Measurements from ENCODE around the gene NID2.

The NID2 gene

GRCh38 chr14:52031781-52032180, 37.1 kb downstream of the NID2 start:
- in situ Hi-C loops (cut with HindIII; ENCODE audit: low sequenced_read_pairs): no loop called here

- in situ Hi-C loops (cut with HindIII; ENCODE audit: low sequenced_read_pairs): no loop called here
Measured at GRCh38 chr14:52029881-52030280, 39.0 kb downstream of the NID2 start.

- in situ Hi-C loops (cut with HindIII; ENCODE audit: low sequenced_read_pairs): no loop called here
Measured at GRCh38 chr14:52026901-52027300, 42.0 kb downstream of the NID2 start.

GRCh38 chr14:52026017-52026660, 42.7 kb downstream of the NID2 start:
- in situ Hi-C loops (cut with HindIII; ENCODE audit: low sequenced_read_pairs): no loop called here

GRCh38 chr14:52025310-52025709, 43.5 kb downstream of the NID2 start:
- in situ Hi-C loops (cut with HindIII; ENCODE audit: low sequenced_read_pairs): no loop called here

GRCh38 chr14:52023518-52023917, 45.3 kb downstream of the NID2 start:
- in situ Hi-C loops (cut with HindIII; ENCODE audit: low sequenced_read_pairs): no loop called here

GRCh38 chr14:52021957-52022600, 46.8 kb downstream of the NID2 start:
- in situ Hi-C loops (cut with HindIII; ENCODE audit: low sequenced_read_pairs): no loop called here

- in situ Hi-C loops (cut with HindIII; ENCODE audit: low sequenced_read_pairs): no loop called here
Measured at GRCh38 chr14:52020866-52021717, 47.8 kb downstream of the NID2 start.

- in situ Hi-C loops (cut with HindIII; ENCODE audit: low sequenced_read_pairs): no loop called here
Measured at GRCh38 chr14:52020161-52020714, 48.6 kb downstream of the NID2 start.

GRCh38 chr14:52018970-52019369, 49.9 kb downstream of the NID2 start:
- in situ Hi-C loops (cut with HindIII; ENCODE audit: low sequenced_read_pairs): no loop called here

- in situ Hi-C loops (cut with HindIII; ENCODE audit: low sequenced_read_pairs): no loop called here
Measured at GRCh38 chr14:52018252-52018651, 50.6 kb downstream of the NID2 start.

- in situ Hi-C loops (cut with HindIII; ENCODE audit: low sequenced_read_pairs): no loop called here
Measured at GRCh38 chr14:52015411-52016030, 53.3 kb downstream of the NID2 start.

GRCh38 chr14:52014601-52015267, 54.1 kb downstream of the NID2 start:
- in situ Hi-C loops (cut with HindIII; ENCODE audit: low sequenced_read_pairs): no loop called here

GRCh38 chr14:52013984-52014600, 54.8 kb downstream of the NID2 start:
- in situ Hi-C loops (cut with HindIII; ENCODE audit: low sequenced_read_pairs): no loop called here

GRCh38 chr14:52012635-52013034, 56.2 kb downstream of the NID2 start:
- in situ Hi-C loops (cut with HindIII; ENCODE audit: low sequenced_read_pairs): no loop called here

GRCh38 chr14:52011523-52011922, 57.3 kb downstream of the NID2 start:
- in situ Hi-C loops (cut with HindIII; ENCODE audit: low sequenced_read_pairs): no loop called here

- in situ Hi-C loops (cut with HindIII; ENCODE audit: low sequenced_read_pairs): no loop called here
Measured at GRCh38 chr14:52010173-52010693, 58.6 kb downstream of the NID2 start.

GRCh38 chr14:52008136-52008535, 60.7 kb downstream of the NID2 start:
- in situ Hi-C loops (cut with HindIII; ENCODE audit: low sequenced_read_pairs): no loop called here

- in situ Hi-C loops (cut with HindIII; ENCODE audit: low sequenced_read_pairs): no loop called here
Measured at GRCh38 chr14:52007637-52008036, 61.2 kb downstream of the NID2 start.

- in situ Hi-C loops (cut with HindIII; ENCODE audit: low sequenced_read_pairs): no loop called here
Measured at GRCh38 chr14:52007211-52007610, 61.6 kb downstream of the NID2 start.

All from endothelial cell of hepatic sinusoid (primary cell).